Lung microvascular endothelial cell (primary cell): ENCODE results near the gene UEVLD. TPM values are rescaled to one million over a fixed set of nuclear protein-coding genes. Genes with fewer than 3 reads are reported as not detected.
"Not testable (repeated sequence)": the region's sequence is repeated elsewhere in the genome, so short reads cannot be mapped to it uniquely, and the experiment has no call there.

Source experiments
- DNase-seq, 2 donors: peaks; one replicate each; pipeline versions ENCODE4 v3.0.0 to v3.0.0-alpha.2; 2010; ENCODE audit warnings: low read depth in 2 of 2
- total RNA-seq: library from RNA; depleted of rRNA; stranded (reverse); fragments of >200 nt; gene quantifications from 2 replicates; pipeline ENCODE4 v1.2.1, GENCODE V29; 2014

The UEVLD gene
- 15.5 and 15.9 TPM in 2 replicates for total RNA-seq

DNA sequence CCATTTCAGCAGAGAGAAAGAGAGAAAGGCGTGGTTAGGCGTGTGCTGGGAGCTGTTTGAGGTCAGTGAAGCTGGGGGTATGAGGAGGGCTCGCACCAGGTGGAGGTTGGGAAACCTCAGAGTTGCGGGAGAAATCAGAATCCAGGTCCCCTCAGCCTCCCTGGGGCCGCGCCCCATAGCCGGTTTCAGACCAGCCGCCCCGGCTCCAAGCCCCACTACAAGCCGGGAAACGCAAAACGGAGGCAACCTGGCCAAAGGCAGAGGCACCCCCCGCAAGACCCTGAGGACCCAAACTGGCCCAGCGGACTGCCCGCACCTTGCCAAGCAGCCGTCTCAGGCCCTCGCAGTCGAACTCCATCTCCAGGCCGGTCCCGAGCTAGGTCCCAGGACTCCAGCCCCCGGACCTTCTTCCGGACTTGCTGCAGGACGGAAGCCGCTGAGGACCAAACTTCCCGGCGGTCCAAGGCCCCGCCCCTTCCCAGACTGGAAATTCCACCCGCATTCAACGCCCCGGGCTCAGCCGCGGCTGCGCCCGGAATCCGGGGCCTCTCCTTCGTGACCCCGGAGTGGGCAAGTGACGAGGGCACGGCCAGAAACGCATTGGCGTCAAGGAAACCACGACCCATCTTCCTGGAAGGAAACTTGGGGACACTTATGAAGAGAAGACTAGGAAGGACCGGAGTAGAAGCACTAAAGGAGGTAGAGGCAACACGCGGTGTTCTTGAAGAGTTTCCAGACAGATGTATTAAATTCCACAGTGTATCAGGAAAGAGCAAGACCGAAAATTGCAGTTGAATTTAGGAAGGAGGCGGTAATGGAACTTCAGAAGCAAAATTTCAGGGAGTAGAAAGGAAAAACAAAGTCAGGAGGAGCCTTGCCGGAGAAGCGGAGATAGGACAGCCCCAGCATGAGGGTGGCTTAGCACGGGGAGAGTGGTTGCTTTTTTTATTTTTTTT is at the start of gene UEVLD:
Gene UEVLD (minus strand): TSS at position 438 of the 956 bp plus-strand sequence. CDS start 80 bp downstream, at position 358.
- DNase-seq, result peak; percentile 88 to 89

DNA sequence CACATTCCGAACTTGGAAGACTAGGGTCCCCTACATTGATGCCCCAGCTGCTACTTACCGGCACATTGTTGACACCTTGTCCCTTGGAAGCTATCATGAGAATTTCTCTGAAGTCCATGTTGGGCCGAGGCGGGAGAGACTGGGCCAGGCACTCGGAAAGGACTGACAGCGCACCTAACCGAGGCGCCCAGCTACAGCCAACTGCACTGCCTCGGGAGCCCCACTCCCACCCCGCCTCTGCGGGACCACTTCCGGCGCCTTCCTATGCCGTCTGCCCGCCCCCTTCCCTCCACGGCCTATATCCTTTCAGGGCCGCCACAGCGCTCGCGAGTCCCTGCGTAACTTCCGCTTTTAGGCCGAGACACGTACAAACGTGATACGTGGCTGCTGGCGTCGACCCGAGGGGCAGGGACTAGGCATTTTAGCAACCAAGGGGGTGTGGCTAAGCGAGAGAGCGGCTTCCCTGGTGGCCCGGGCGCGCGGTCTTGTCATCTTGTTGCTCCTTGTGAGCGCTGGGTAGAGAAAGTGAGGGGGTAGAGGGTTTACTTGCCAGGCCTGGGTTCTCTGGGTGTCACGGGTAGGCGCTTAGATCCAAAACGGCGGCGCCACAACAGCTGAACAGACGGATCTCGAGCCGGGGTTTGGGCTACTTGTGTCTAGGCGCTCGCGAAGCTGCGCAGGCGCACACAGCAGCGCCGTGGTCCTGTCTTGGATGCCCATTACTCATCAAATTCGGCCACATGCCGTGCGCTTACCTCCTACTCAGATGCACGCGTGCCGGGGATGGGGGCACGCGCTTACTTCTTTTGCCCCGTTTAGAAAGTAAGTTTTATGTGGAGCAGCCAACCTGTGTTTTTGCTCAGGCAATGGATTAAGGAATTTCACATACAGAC is 45.9 kb upstream of the UEVLD start, which contains the start of gene SPTY2D1:
Gene SPTY2D1 (minus strand): TSS at position 203 of the 893 bp plus-strand sequence. CDS start 85 bp downstream, at position 118.
- peak; percentile 100 for DNase-seq

DNA sequence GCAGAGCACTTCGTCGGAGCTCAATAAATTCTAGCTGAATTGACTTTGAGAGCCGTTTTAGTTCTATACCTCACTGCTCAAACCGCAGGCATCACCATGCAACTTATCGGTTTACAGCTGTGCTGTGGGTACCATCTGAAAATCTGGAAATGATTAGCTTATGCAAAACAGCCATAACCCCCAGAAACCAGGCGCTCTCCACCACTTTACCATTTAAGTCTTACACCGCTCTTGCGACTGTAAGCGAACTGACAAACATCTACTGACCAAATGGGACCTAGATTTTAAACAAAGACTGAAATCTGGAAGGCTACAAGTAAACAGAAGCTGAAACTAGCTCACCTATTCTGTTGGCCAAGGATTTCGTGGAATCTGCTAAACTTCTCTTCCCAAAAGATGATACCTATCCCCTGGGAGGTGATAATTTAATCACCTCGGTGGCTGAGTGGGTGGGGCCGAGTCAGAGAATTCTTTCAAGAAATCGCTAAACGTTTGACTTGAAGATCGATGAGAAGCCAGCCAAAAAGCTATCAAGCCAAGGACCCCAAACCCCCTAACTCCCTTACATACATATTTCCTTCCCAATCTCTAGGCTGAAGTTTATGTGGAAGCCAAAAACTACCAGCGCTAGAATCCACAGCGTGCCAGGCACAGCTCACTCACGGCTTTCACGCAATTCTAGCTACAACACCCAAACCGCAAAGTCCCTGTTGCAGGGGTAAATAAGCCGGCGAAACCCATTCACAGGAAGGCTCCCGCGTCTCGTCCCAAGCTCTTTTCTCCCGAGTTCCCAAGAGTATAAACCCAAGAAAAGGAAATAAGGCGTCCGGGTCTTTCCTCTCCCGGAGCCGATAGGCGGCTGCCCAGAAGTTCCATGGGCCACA is 45.0 kb upstream of the UEVLD start:
- peak; percentile 1 to 31 for DNase-seq

DNA sequence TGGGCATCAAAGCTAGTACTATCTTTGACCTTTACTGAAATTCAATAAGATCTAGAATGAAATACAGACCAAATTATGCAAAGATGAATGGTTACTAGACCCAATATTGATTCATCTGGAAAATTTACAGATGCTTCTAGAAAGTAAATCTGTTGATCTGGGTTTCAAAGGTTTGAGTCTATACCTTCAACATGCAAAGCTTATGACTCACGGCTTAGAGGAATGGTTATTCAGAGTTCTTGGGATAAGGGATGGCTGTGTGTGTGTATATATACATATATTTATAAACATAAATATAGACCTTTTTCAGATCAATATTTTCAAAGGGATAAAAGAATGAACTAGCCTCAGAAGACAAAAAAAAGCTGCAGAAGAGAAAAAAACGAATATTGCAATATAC is 44.3 kb upstream of the UEVLD start:
- no peak for DNase-seq

DNA sequence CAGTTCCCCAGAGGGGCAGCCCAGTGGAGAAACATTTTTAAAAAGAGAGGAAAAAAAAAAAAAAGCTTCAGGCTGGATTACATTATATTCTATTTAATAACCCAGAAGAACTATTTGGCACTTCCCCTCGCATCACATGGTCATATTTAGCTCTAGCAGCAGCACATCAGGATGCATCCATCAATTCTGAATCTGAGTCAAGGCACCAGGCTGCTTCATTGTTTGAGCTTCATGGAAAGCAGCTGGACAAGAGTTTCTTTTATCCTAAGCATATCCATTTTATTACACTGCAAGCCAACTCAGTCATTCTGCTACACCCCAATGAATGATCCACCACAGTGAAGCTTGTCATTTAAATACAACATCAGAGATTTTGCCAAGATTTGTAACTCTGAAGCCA is 35.6 kb upstream of the UEVLD start:
- DNase-seq, result peak in 1 of 2 donors; percentile 28

DNA sequence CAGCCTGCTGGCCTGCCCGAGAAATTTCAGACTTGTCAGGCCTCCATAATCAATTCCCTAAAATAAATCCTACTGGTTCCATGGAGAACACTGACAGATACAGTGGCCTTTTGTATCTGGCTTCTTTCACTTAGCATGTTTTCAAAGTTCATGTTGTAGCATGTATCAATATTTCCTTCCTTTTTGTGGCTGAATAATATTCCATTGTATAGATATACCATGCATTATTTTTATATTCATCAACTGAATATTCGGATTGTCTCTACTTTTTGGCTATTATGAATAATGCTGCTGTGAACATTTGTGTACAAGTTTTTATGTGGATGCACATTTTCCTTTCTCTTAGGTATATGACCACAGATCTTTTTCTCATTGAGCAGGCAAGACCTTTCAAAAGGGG is 35.2 kb upstream of the UEVLD start:
- DNase-seq, result no peak

DNA sequence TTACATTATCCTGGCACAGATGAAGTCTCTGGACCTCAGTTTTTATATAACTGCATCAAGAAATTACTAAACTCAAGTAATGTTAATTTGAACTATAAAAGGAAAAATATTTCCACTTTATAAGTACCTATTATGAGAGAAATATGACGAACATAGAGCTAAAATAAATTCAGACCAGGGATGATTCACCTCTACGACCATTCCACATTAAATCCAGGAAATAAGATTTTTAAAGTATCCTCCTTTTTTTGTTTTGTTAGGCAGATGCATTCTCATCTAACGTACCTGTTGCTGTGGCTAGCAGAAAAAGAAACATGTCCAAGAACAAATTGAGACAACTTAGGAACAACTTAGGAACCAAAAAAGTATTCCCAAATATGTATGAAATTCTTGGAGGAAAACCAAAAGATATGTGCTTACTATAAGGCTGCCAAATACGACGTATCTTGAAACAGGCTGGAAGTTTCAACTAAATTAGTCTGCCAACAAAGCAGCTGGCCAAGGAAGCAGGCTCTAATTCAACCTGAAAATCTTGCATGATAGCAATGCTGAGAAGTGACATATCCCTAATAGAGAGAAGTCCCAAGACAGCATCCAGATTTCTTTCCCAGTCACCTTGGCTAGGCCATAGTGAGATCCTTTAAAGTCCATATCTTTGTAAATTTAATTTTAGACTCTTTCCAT is 29.9 kb upstream of the UEVLD start:
- DNase-seq, result peak; percentile 8 to 12

DNA sequence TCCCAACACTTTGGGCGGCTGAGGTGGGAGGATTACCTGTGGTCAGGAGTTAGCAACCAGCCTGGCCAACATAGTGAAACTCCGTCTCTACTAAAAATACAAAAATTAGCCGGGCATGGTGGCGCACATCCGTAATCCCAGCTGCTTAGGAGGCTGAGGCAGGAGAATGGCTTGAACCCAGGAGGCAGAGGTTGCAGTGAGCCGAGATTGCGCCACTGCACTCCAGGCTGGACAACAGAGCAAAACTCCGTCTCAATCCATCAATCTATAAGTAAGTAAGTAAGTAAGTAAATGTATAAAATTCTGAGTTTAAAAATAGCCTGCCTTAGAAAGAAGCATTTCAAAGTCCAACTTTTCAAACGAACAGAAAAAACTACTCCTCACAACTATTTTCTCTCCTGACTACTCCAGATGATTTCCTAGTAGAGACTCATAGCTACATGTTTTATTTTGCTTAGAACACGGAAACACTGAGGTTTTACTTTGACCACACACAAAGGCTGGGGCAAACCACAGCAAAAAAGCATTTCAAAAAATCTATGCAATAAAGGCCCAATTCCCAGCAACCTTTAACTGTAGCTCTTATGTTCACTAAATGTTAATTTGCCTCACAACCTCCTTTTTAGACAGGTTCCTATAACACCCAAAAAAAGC is 29.3 kb upstream of the UEVLD start:
- peak in 1 of 2 donors; percentile 8 for DNase-seq

DNA sequence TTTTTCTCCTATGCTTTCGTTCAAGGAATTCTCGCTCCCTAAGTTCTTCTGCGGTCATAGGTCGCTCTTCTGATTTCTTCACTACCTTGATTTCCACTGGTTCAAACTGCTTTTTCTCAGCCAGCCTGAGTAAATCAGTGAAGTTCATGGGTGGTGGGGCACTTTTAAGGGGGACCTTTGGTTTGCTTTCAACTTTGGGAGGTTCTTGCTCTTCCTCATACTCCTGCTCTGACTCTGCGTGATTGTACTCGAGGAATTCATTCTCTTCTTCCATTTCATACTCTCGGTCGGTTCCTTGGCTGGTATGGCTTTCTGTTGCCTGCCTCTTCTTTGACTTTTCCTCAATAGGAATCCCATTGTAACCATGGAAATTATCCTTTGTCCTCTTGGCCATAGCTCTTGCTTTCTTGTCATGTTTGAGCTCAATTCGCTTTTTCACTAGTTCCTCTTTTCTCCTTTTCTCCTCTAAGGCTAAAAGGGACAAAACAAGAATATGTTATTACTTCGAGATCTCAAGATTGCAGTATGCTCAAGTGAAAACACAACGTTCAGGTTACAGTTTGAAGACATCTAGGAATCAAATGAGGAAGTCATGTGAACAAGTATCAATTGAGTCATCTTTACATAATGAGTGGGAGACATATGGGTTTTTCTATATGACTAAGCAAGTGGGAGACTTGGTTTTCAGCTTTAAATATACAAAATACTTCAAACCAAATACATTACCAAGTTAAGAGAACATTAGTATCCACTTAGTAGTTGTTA is 27.3 kb upstream of the UEVLD start:
- no peak for DNase-seq

DNA sequence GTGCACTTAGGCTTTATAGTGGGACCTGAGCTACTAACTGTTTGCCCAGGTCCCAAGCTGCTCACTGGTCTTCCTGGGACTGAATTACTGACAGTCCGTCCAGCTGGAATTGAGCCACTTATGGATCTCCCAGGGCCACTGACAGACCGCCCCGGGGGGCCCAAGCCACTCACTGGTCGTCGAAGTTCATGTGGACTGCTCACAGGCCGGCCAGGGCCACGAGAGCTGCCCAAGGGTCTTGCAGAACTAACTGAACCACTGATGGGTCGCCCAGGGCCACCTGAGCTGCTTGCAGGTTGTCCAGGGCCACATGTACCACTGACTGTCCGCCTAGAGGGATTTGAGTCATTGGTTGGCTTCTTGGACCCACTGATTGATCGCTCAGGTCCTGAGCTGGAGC is 26.1 kb upstream of the UEVLD start:
- no peak for DNase-seq

DNA sequence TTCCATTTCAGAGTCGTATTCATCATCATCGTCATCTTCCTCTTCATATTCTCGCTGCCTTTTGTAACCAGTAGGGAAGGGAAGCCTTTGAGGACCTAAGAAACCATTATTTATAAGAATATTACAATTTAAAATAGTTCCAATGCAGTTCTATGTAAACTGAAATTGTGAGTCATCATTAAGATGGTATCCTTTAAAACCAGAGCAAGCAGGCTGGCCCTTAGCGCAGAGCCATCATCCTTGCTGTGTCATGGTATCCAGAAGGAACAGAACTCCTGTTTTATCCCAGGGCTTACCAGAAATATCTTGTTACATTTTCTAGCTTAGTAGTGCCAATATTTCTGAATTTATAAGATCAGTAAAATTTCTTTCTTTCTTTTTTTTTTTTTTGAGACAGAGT is 23.9 kb upstream of the UEVLD start:
- no peak for DNase-seq

DNA sequence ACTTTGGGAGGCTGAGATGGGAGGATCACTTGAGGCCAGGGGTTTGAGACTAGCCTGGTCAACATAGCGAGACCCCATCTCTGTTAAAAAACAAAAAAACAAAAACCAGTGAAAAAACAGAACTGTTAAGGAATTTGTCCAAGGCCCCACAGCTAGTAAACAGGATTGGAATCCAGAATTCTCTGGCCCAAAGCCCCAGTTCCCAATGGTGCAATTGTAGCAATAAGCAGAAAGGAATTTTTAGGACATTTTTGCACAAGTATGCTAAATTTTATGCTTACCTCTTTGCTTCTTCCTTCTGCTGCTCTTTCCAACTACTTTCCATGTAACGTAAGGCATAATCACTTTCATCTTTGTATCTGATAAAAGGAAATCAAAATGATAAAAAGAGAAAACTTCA is 22.7 kb upstream of the UEVLD start:
- no peak for DNase-seq

DNA sequence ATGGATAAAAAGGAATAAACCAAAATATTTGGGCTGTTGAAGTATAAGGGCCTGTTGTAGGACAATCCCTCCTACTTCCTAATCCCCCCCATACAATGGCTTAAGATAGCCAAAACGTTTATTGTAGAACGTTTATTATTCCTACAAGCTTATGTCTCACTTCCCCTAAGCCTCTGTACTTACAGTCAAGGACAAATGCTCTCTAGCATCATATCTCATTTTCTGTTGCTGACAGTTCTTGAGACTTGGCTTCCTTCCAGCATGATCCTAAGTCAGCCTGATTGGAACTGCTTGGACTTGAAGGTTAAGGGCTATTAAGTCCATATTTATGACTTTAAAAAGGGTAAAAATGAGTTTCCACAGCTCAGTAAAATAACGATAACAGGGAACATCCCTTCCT is 19.8 kb upstream of the UEVLD start:
- DNase-seq, result peak in 1 of 2 donors; percentile 81

DNA sequence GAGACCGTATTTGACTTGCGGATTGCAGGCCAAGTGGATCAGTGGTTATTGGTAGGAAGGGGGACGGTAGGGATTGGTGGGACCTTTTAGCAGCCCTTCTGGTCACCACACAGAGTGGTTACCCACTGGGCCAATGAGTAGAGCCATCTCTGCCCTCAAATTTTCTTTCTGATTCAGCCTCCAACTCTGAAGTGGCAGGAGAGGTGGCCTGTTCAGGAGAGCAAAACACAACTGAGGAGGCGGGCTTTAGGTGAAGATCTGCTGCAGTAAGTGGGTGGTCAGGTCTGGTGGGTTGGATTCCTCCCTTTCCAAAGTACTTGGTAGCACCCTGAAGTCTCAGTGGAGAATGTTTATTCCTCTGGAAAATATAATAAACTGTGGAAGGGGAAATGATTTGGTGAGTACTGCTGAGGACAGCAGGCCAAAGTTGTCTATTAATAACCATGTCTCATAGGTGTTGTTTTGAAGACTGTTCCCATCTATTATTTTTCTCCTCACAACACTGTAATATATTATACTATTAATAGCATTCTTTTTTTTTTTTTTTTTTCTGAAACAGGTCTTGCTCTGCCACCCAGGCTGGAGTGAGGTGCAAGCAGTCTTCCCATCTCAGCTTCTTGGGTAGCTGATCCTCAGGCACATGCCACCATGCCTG is 12.5 kb upstream of the UEVLD start:
- no peak for DNase-seq

DNA sequence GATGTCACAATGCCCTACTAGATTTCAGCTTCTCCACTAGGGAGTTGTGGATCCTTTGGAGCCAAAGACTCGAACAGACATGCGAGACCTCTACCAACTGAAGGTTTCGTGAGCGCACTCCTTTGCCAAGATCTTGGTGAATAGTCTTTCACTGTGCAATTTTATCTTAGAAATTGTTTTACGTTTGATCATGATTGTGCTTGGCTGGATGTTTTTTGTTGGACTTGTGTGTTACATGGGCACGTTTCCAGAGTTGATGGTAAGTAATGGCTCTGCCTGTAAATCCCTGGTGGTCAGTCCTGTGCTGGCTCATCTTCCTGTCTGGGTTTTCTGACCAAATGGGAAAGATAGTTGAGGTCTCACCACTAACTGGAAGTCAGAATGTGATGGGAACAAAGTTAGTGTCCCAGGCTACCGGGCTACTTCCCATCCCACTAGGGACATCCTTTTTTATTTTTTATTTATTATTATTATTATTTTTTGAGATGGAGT is 11.3 kb upstream of the UEVLD start, which contains the start of gene MISFA:
Gene MISFA (plus strand): TSS at position 51 of the 492 bp plus-strand sequence. CDS start 140 bp downstream, at position 191.
- DNase-seq, result no peak

DNA sequence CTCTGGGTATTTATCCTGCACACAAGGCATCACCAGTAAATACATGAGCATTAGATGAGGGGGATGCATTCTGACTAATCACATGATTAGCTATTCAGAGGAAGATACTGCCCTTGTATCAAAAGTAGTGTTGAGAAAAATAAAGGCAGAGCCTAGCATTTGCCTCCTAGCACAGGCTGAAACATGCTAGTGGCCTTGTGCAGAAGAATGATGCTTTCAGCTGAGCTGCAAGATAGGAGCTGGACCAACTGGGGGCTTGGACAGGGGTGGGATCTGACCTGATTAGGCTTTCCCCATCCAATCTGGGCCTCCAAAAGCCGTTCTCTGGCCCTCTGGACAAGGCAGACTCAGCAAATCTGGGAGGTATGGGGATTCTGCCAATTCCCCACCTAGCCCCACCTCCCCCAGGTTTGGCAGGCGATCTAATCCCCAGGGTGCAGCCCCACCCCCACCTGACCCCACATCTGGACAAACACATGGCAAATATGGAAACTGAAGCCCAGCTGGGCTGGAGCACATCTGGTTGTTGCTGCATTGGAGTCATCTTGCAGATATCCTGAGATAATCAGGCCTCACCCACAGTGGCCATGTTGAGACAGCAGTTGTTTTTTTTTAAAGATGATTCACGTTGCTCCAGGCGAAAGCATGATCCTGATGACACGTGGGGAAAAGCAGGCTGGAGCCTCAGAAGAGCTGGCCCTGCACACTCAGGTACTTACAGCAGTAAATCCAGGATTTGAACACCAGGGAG is 6.6 kb upstream of the UEVLD start:
- no peak for DNase-seq

DNA sequence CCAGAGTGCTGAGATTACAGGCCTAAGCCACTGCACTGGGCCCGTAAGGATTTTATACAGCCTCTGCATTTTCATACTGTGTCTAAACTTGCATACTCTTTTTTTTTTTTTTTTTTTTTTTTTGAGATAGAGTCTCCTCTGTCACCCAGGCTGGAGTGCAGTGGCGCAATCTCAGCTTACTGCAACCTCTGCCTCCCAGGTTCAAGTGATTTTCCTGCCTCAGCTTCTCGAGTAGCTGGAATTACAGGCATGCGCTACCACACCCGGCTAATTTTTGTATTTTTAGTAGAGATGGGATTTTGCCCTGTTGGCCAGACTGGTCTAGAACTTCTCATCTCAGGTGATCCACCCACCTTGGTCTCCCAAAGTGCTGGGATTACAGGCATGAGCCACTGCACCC is 5.6 kb upstream of the UEVLD start:
- not testable (repeated sequence) for DNase-seq

DNA sequence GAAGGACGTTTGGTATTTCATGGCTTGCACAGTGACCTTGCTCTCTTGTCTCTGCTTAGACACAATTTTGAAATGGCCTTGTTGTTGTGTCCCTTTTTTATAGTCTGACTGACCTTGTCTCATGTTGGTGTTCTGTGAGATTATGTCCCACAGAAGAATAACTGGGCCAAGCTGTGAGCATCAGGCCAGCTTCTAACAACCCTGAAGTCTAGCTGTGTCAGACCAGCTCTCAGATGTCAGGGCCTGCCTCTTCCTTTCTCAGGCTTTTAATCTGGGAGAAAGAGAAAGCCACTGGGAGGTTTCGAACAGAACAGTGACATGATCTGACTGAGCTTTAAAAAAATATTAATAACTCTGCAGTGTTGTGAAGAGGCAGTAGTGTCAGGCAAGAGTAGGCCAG is 2.0 kb upstream of the UEVLD start:
- no peak for DNase-seq
